Amygdala (tissue), 56 donors: ENCODE measurements around the gene FCGR3A.
A peak's percentile ranks its signal among the peaks of the same experiment; 100 is the strongest.

Source experiments
- DNase-seq, 56 donors: peaks; one replicate each; lab custom pipeline; 2025; lab: John Stamatoyannopoulos, UW

Gene FCGR3A

DNA sequence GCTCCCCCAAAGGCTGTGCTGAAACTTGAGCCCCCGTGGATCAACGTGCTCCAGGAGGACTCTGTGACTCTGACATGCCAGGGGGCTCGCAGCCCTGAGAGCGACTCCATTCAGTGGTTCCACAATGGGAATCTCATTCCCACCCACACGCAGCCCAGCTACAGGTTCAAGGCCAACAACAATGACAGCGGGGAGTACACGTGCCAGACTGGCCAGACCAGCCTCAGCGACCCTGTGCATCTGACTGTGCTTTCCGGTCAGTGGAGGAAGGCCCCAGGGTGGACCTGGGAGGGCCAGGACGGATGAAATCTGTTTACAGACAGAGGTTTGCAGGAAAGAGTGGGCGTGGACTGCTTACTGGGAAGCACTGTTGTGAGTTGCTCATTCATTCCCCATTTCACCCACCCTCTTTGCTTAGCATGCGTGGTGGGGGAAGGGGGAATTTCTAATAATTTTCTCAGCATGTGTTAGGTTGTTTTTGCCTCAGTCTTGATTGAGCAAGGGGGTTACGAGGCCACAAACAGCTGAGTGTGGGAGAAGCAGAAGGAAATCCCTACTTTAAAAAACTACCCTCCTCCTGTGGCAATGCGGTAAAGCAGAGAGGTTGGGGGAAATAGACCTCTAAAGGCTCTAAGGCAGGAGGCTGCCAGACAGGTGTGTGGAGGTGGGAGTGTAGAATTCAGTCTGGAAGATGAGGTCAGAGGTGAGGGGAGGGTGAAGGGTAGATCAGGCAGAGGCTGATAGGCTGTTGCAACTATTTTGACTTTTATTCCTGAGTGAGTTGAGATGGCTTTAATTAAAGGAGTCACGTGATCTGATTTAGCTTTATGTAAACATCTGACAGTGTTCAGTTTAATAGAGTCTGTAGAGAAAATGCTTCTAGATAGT is 43.0 kb downstream of the FCGR3A start:
- DNase-seq, result no peak

DNA sequence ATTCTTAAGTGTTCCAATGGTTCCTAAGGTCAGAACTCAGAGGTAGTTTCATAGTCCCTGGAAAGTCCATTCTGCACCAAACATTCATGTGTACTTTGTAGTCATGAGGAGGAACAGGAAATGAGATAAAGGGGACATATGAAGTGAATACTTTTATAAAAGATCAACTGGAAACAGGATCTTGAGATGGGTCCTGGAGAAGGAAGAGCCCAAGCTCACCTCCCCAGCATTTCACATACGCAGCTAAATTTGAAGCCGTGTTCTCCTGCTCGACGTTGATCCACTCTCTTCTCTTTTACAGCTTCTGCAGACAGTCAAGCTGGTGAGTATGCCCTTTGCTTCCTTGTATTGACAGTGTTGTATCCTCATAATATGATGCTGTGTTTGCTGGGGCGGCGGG is 43.9 kb downstream of the FCGR3A start:
- DNase-seq, result no peak

DNA sequence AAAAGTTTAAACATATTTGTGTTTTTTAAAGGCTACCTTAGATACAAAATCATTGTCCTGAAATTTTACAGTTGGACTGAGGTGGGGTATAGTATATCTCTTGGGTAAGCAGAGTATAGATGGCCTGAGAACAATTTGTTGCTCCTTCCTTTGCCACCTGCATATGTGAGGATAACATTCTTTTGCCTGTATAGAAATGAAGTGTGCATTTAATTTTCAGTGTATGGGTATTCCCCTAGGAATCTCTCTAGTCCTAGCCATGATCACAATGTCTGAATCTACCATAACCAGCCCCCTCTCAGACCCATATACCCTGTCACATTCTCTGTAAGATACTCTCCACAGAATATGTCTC is 46.2 kb downstream of the FCGR3A start:
- DNase-seq, result no peak

DNA sequence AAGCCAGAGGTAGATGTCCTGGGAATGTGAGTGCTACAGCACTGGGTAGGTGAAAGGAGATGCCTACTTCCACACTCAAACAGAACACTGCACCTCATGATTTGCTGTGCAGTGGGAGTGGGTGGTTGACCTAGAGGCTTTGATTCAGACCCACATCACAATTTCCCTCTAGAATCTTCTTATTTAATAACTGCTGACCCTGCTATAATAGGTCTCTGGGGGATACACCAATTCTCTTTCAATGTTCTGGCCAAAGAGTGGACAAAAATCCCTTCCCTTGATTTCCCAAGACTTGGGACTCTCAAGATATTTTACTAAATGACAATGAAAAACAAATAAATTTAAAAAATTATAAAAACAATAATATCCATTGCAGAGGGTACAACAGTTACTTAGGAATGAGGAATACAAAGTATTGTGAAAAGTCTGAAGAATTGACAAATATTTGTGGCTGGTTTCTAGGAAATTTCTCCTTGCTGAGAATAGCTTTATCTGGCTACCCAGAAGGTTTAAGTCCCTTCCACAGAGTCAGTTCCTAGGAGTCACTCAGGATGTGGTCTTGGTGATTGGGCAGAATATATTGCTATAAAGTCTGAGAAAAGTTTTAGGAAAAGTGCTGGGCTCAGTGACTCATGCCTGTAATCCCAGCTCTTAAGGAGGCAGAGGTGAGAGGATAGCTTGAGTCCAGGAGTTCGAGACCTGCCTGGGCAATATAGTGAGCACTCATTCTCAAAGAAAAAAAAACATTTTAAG is 46.8 kb downstream of the FCGR3A start:
- no peak for DNase-seq

DNA sequence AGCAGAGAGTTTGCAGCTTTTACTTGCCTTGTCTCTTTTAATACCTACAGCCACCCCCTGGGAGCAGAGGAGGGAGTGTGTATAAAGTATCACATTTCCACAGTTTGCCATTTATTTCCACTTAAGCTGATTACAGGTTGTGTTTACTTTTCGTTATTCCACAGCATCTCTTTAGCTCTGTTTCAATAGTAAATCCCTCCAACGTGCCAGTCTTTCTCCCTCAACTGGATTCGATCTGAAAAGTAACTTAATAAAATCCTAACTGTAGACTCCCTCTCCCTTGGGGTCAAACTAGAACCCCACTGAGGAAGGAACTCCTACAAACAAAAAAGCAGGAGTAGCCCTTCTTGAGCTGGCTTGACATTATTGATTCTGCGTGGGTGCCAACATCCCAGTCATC is 47.4 kb downstream of the FCGR3A start:
- DNase-seq, result no peak

DNA sequence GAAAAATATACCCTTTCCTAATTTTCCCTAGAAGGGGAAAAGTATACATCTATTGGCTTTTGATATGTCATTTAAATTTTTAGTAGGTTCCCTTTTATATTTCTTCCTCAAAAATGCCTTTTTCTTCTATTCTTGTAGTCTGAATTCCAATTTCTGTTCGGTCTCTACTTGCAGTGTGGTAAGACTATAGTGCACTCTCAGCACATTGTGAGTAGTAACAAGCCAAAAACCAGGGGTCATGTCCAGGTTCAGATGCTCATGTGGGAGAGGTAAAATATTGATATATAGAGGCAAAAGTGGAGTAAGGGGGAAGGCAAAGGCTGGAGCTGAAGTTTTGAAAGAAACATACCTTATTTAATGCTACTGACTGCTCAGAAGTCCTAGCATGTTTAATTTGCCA is 48.4 kb downstream of the FCGR3A start:
- DNase-seq, result no peak

DNA sequence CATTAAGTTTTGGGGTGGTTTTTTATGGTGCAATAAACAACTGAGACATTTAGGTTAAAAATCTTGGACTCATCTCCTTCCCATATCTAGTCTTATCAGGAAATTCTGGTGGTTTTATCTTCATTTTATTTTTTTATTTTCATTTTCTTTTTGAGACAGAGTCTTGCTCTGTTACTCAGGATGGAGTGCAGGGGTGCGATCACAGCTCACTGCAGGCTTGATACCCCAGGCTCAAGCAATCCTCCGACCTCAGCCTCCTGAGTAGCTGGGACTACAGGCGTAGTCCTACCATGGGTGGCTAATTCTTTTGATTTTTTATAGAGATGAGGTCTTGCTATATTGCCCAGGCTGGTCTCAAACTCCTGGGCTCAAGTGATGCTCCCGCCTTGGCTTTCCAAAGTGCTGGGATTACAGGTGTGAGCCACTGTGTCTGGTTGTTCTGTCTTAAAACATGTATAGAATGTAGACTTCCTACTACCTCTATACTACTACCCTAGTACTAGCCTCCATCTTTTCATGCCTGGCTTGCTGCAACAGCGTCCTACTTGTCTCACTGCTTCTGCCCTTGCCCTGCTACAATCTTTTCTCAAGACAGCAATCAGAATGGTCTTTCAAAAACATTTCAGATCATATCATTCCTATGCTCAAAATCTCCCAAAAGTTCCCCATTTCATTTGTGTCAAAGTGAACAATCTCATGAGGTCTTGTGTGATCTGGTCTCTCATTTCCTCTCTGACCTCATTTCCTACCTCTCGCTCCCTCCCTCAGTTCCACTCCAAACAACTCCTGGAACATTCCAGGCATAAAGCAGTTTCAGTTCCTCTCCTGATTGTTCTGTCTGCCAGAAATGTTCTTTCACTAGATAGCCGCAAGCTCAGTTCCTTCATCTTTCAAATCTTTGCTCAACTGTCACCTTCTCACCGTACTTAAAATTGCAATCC is 50.2 kb downstream of the FCGR3A start:
- peak in 2 of 56 donors; percentile 6 to 17 for DNase-seq

DNA sequence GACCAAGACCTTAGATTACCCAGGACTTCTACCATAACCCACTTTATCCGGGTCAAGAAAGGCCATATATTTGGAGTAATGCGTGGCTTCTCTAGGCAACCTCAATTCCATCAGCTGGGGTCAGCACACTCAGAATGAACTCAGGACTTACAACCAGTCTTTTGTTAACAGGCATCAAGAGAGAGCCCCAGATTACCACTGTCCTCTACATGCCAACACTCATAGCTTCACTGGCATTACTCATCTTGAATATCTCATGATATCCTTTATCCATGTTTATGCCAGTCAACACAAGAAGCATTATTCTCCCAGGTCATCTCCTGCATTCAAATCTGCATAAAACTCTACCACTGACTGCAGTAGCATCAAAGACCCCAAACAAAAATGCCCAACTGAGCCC is 51.0 kb downstream of the FCGR3A start:
- DNase-seq, result no peak

DNA sequence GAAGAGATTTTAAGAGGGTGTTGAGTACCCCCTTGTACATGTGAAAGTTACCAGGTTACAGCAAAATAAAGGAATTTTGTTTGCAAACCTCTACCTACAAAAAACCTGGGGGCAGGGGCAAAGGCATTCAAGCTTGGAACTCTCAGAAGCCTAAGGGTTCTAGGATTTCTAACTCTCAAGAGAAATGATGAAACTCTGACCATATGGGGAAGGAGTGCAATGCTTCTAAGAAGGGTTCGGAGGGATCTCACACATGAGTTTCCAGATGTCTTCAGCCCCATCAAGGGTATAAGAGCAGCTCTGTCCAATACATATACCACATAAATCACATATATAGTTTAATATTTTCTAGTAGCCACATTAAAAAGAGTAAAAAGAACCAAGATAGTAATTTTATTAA is 51.7 kb downstream of the FCGR3A start:
- no peak for DNase-seq

DNA sequence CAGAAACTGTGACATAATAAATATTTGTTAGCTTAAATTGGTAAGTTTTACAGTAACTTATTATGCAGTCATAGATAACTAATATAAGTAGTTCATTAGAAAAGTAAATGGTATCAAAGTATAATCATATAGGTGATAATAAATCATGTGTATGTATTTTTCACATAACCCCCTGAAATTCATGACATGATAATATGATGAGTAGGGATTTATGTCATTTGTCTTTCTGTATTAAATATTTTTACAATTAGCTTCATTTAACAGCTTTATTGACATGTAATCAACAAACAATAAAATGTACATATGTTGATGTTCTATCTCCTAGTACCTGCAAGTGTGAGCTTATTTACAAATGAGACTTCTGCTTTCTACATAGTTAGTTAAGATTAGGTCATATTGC is 54.1 kb downstream of the FCGR3A start:
- no peak for DNase-seq

DNA sequence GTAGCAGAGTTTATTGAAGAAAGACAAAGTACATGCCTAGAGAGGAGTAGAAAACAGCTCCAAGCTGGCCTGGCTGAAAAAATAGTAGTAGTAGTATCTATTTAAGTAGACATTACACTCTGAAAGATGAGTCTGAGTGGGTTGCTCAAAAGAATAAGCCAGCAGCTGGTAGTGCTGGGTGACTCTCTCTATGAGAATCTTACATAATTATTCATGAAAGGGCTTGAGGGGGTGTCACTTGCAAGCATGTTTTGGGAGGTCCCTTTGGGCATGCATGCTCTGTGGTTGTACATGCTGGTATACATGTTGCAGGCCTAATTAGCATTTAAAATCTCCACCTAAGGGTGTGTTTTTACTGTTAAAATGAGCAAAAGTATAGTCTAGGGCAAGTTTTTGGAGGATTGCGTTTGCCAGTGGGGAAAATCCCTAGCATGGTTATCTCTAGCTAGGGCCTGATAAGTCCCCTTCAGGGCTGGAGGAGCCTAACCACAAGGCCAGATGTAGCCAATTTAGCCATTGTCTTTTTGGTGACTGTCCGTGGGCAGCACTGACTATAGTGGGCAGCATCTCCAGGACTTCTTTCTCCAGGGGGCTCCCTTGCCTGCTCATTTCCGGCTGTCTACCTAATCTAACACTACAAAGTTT is 55.4 kb downstream of the FCGR3A start:
- DNase-seq, result no peak

DNA sequence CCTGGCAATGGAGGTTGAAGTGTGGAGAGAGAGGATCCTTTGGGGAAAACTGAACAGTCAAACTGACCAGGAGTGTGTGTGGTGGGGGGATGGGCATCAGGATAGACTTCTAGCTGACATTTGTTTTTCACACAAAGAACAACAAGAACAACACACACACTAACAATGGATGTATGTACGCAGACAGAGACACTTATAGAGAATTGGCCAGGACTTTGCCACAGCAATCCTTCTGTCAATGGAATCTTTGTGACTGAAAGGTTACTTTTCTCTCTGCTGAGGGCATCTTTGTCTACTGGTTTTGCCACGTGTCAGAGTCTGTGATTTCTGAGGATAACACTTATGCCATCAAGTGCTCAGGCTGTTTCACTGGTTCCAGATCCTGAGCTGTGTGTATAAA is 56.8 kb downstream of the FCGR3A start:
- peak in 19 of 56 donors; percentile 9 to 65 (median 30) for DNase-seq
